OCI-LY3 (cell line): ENCODE data around the gene TRIM7.

Source experiments
- CTCF ChIP-seq: fragments of 200-600, 300-600 bp; sonication (generic); IDR thresholded peaks from 2 replicates; pipeline ENCODE4 v1.5.1; 2014; ENCODE audit warnings: antibody characterized with exemption, low read length, low read depth
- EZH2phosphoT487 ChIP-seq: fragments of 200-600 bp; shearing (Covaris generic); IDR thresholded peaks from 2 replicates; pipeline ENCODE4 v1.6.1; 2018; ENCODE audit warnings: antibody characterized with exemption, mixed run types, low read depth

GRCh38 chr5:181219262-181220177 is 14.5 kb upstream of the TRIM7 start:
- TF ChIP-seq CTCF = no peak
- no peak for TF ChIP-seq EZH2phosphoT487
